ENCODE data around the gene CDH6.

The CDH6 gene

GRCh38 chr5:31236339-31236738 lies 42.9 kb downstream of the CDH6 start:
- no peak overlapping the region for H3K9ac ChIP-seq (ENCODE audit: low read depth, low read length)
- no peaks in the 10 kb centered on the region for H3K36me3 ChIP-seq (ENCODE audit: insufficient read depth, low read length)
- H3K79me2 ChIP-seq (ENCODE audit: insufficient read depth, low read length): no peaks in the 10 kb centered on the region
- H3K4me3 ChIP-seq (ENCODE audit: low read depth in 1 of 2, low read length in 2 of 2): no peak overlapping the region
- no peaks in the 10 kb centered on the region for H3K27me3 ChIP-seq (ENCODE audit: insufficient read depth, low read length, poor library complexity)
- no peaks in the 10 kb centered on the region for H4K20me1 ChIP-seq (ENCODE audit: insufficient read depth, low read length)
- no peak for DNase-seq
- H3K27ac ChIP-seq (ENCODE audit: low read length): no peak overlapping the region
- no peak for ATAC-seq (ENCODE audit: insufficient read depth, low read depth)
- H2AFZ ChIP-seq (ENCODE audit: low read depth, low read length): no peak overlapping the region
- no peaks in the 10 kb centered on the region for H3K9me3 ChIP-seq (ENCODE audit: insufficient read depth, low read length, severe bottlenecking)
- H3K4me1 ChIP-seq (ENCODE audit: insufficient read depth, low read length): no peaks in the 10 kb centered on the region
- H3K4me2 ChIP-seq (ENCODE audit: insufficient read depth, low read length): no peak overlapping the region
- no peak for TF ChIP-seq EZH2 (IDR thresholded peaks at IDR 0.05; ENCODE audit: borderline replicate concordance, low read depth, low read length, severe bottlenecking)
- TF ChIP-seq CTCF (IDR thresholded peaks at IDR 0.05; ENCODE audit: borderline replicate concordance, extremely low read depth, low read length, poor library complexity, severe bottlenecking): no peak

GRCh38 chr5:31237174-31237573 lies 43.7 kb downstream of the CDH6 start:
- Histone ChIP-seq H3K4me1 (ENCODE audit: insufficient read depth, low read length) (no peaks in the 10 kb centered on the region), H3K4me2 (ENCODE audit: insufficient read depth, low read length) (no peak overlapping the region), H3K36me3 (ENCODE audit: insufficient read depth, low read length) (no peaks in the 10 kb centered on the region), H3K27me3 (ENCODE audit: insufficient read depth, low read length, poor library complexity) (no peaks in the 10 kb centered on the region), H3K9me3 (ENCODE audit: insufficient read depth, low read length, severe bottlenecking) (no peaks in the 10 kb centered on the region), H3K4me3 (ENCODE audit: low read depth in 1 of 2, low read length in 2 of 2) (no peak overlapping the region), H3K79me2 (ENCODE audit: insufficient read depth, low read length) (no peaks in the 10 kb centered on the region), H2AFZ (ENCODE audit: low read depth, low read length) (no peak overlapping the region), H3K27ac (ENCODE audit: low read length) (no peak overlapping the region), H3K9ac (ENCODE audit: low read depth, low read length) (no peak overlapping the region), H4K20me1 (ENCODE audit: insufficient read depth, low read length) (no peaks in the 10 kb centered on the region)
- ATAC-seq (ENCODE audit: insufficient read depth, low read depth) (no peak), DNase-seq (no peak)
- no peak for TF ChIP-seq CTCF (IDR thresholded peaks at IDR 0.05; ENCODE audit: borderline replicate concordance, extremely low read depth, low read length, poor library complexity, severe bottlenecking)
- no peak for TF ChIP-seq EZH2 (IDR thresholded peaks at IDR 0.05; ENCODE audit: borderline replicate concordance, low read depth, low read length, severe bottlenecking)

GRCh38 chr5:31238497-31238896 lies 45.0 kb downstream of the CDH6 start:
- H3K4me1 ChIP-seq (ENCODE audit: insufficient read depth, low read length): no peaks in the 10 kb centered on the region
- no peak overlapping the region for H2AFZ ChIP-seq (ENCODE audit: low read depth, low read length)
- TF ChIP-seq EZH2 (IDR thresholded peaks at IDR 0.05; ENCODE audit: borderline replicate concordance, low read depth, low read length, severe bottlenecking): no peak
- no peak for TF ChIP-seq CTCF (IDR thresholded peaks at IDR 0.05; ENCODE audit: borderline replicate concordance, extremely low read depth, low read length, poor library complexity, severe bottlenecking)
- H3K27ac ChIP-seq (ENCODE audit: low read length): no peak overlapping the region
- H4K20me1 ChIP-seq (ENCODE audit: insufficient read depth, low read length): no peaks in the 10 kb centered on the region
- no peaks in the 10 kb centered on the region for H3K9me3 ChIP-seq (ENCODE audit: insufficient read depth, low read length, severe bottlenecking)
- DNase-seq (no peak), ATAC-seq (ENCODE audit: insufficient read depth, low read depth) (no peak)
- no peak overlapping the region for H3K4me2 ChIP-seq (ENCODE audit: insufficient read depth, low read length)
- H3K36me3 ChIP-seq (ENCODE audit: insufficient read depth, low read length): no peaks in the 10 kb centered on the region
- H3K9ac ChIP-seq (ENCODE audit: low read depth, low read length): no peak overlapping the region
- no peaks in the 10 kb centered on the region for H3K79me2 ChIP-seq (ENCODE audit: insufficient read depth, low read length)
- H3K4me3 ChIP-seq (ENCODE audit: low read depth in 1 of 2, low read length in 2 of 2): no peak overlapping the region
- no peaks in the 10 kb centered on the region for H3K27me3 ChIP-seq (ENCODE audit: insufficient read depth, low read length, poor library complexity)

- no peaks in the 10 kb centered on the region; the same call in 1 of the 2 replicates for H4K20me1 ChIP-seq (ENCODE audit: insufficient read depth, low read length)
- ATAC-seq (ENCODE audit: insufficient read depth, low read depth) (no peak), DNase-seq (no peak)
- no peaks in the 10 kb centered on the region for H3K4me1 ChIP-seq (ENCODE audit: insufficient read depth, low read length)
- no peak overlapping the region for H3K9ac ChIP-seq (ENCODE audit: low read depth, low read length)
- H3K27ac ChIP-seq (ENCODE audit: low read length): no peak overlapping the region
- H2AFZ ChIP-seq (ENCODE audit: low read depth, low read length): no peak overlapping the region
- no peaks in the 10 kb centered on the region for H3K27me3 ChIP-seq (ENCODE audit: insufficient read depth, low read length, poor library complexity)
- no peaks in the 10 kb centered on the region for H3K9me3 ChIP-seq (ENCODE audit: insufficient read depth, low read length, severe bottlenecking)
- TF ChIP-seq CTCF (IDR thresholded peaks at IDR 0.05; ENCODE audit: borderline replicate concordance, extremely low read depth, low read length, poor library complexity, severe bottlenecking) (no peak), EZH2 (IDR thresholded peaks at IDR 0.05; ENCODE audit: borderline replicate concordance, low read depth, low read length, severe bottlenecking) (no peak)
- no peak overlapping the region for H3K4me3 ChIP-seq (ENCODE audit: low read depth in 1 of 2, low read length in 2 of 2)
- no peaks in the 10 kb centered on the region for H3K36me3 ChIP-seq (ENCODE audit: insufficient read depth, low read length)
- H3K79me2 ChIP-seq (ENCODE audit: insufficient read depth, low read length): no peaks in the 10 kb centered on the region
- no peak overlapping the region for H3K4me2 ChIP-seq (ENCODE audit: insufficient read depth, low read length)
Observed at GRCh38 chr5:31244921-31245320, 51.4 kb downstream of the CDH6 start.

Measured in DND-41 (cell line).